ENCODE results near the gene CCDC141.
"Not testable (repeated sequence)": the region's sequence is repeated elsewhere in the genome, so short reads cannot be mapped to it uniquely, and the experiment has no call there.

CCDC141 gene

DNA sequence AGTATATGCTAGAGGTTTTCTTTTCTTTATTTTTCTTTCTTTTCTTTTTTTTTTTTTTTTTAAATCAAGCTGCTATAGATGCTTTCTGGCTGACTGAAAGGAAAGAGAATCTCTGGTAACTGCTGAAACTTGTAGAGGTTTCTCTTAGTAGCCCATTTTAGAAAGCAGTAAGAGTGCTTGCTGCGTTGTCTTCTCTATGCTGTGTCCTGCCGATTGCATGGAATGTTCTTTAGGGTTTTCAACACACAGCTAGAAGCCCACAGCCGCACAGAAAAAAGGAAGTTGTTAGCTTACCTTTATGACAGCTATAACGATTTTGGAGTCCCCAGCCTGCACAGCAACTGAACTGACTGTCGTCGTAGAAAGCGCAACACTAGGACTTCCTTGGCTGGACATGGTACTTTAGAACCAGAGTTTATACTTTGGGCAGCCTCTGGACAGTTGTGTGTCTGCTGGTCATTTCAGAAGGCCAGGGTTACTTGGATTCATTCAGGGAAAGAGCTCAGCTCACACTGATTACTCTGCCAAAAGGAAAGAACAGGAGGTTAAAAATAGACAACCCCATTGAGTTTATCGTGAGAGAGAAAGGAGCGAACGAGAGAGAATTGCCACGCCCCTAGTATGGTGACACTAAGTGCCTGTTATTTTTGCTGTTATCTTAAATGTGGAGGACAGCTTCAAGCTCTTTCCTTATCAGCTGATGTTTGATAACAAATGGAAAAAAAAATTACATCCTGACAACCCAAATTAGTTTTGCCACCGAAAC is at the start of gene CCDC141:
CCDC141 (minus strand) TSS at position 592 of the 766 bp plus-strand sequence; CDS start at position 396, 196 bp downstream.
- DNase-seq = peak; percentile 27

DNA sequence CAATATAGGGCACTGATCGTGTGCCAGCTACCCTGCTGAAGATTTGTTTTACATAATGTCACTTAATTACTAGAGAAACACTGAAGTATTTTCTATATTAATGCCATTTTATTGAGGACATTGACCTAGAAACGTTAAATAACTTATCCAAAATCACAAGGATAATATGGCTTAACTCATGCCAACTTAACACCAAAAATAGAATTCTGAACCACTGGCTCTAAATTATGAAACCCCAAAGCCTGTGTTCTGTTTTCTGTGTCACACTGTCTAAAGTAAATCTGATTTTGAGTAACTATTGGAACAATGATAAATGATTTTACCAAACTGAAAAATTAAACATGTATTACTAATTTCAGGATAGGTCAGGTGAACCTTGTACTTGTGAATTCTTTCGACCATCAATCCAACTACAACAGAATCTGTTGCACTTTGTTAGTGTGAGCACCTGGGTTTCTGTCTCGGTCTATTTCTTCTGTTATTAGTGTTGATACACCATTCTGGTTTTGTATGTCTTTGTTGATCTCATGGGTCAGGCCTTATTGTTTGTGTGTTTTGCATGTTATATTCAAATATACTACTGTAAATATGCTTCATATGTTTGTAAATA is 48.2 kb upstream of the CCDC141 start:
- DNase-seq = no peak
- no peak for ATAC-seq

More for the DNA sequence above, at the start of gene CCDC141:
- ATAC-seq = peak; percentile 67

DNA sequence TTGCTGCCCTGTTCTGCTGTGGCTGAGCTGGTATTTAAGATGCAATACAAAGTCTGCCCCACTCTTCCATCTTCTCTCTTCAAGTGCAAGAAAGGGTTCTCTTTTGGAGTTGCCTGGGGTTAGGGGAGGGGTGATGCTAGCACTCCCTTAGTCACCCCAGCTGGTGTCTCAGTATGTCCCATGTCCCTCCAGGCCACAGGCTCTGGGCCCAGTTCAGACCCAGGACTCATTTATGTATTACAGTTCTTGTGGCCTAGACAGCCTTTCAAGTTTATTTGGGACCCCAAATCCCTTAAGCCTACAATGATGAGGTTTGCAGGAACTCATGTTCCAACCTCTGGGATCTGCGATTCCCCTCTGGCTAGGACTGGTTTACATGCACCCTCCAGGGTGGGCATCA is 47.2 kb upstream of the CCDC141 start:
- no peak for DNase-seq
- ATAC-seq = no peak

DNA sequence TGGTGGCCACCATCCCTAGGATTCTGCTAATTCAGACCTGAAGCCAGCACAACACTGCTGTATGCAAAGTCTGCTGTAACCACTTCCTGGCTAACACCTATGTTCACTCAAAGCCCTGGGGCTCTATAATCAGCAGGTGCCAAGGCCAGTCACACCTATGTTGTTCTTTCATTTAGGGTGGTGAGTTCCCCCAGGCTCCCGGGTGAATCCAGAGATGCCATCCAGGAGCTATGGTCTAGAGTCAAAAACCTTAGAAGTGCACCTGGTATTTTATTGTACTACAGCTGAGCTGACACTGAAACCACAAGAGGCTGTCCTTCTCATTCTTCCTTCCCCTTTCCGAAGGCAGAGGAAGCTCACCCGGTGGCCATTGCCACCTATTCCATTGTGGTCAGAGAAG is 46.2 kb upstream of the CCDC141 start:
- DNase-seq = no peak
- ATAC-seq = peak; percentile 57

DNA sequence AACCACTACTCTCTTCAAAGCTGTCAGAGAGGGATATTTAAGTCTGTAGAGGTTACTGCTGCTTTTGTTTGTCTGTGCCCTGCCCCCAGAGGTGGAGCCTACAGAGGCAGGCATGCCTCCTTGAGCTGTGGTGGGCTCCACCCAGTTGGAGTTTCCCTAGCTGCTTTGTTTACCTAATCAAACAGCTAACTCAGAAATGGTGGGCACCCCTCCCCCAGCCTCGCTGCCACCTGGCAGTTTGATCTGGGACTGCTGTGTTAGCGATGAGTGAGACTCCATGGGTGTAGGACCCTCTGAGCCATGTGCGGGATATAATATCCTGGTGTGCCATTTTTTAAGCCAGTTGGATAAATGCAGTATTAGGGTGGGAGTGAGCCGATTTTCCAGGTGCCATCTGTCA is 43.0 kb upstream of the CCDC141 start:
- not testable (repeated sequence) for ATAC-seq, DNase-seq

- no peak for ATAC-seq
These were observed 32.8 kb upstream of the CCDC141 start for GRCh38 chr2:179082697-179083096.

GRCh38 chr2:179081954-179082353 is 32.0 kb upstream of the CCDC141 start:
- no peak for ATAC-seq
- no peak for DNase-seq

More at GRCh38 chr2:179082697-179083096, 32.8 kb upstream of the CCDC141 start:
- DNase-seq = no peak

DNA sequence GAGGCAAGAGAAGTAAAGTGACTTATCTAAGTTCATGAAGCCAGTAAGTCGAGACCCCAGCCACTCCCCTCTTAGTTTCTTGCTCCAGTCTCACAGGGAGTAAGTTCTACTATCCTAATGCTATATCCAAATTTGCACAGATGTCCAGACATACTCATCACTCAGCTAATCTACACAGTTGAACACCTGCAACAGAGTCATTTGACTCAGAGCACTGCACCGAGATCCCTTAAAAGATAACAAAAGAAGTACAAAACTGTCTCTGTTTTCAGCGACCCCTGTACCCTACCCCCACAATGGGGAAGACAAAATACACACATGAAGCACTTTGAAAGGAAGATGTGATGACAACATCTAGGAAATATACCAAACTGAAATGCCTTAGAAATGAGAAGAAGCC is 22.6 kb upstream of the CCDC141 start:
- no peak for DNase-seq
- ATAC-seq = no peak

- DNase-seq = no peak
- no peak for ATAC-seq
These were observed 21.9 kb upstream of the CCDC141 start for GRCh38 chr2:179071810-179072355.

DNA sequence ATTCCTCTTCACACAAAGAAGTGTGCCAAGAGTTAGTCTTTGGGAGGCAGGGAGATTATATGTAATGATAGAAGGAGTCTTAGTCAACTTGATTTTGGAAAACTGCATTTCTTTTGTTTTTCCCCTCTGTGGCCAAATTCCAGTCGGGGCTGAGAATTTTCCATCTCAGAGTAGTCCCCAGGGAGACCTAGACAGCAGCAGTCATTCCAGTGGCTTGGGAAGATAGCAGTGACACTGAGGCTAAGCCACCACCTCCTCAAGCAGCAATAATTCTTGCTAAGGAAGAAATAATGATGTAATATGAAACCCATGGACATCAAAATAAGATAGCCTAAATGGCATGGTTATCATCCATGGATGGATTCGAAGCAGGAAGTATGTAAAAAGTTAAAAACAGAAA is 21.0 kb upstream of the CCDC141 start:
- DNase-seq = no peak
- ATAC-seq = no peak

GRCh38 chr2:179069685-179070084 is 19.7 kb upstream of the CCDC141 start:
- ATAC-seq = no peak
- no peak for DNase-seq

GRCh38 chr2:179068991-179069643 is 19.2 kb upstream of the CCDC141 start:
- ATAC-seq = no peak

GRCh38 chr2:179059026-179059700 is 9.2 kb upstream of the CCDC141 start:
- ATAC-seq (no peak), DNase-seq (no peak)

More at GRCh38 chr2:179068991-179069643, 19.2 kb upstream of the CCDC141 start:
- no peak for DNase-seq

DNA sequence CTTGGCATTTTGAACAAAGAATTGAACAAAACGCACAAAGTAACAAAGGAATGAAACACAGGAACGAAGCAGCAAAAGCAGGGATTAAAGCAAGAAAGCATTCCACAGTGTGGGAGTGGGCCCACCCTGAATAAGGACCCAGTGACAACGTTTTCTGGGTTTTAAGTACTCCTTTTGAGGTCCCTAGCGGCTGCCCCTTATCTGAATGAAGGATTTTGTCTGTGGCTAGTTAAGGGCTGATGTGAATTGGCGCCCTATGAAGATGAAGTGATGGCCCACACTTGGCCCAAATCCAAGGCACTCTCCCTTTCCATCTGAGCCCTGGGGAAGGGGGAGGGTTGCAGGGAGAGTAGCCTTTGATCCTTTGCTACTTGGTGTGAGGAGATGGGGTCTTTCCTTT is 7.8 kb upstream of the CCDC141 start:
- DNase-seq (no peak), ATAC-seq (no peak)

GRCh38 chr2:179053568-179053967 is 3.6 kb upstream of the CCDC141 start:
- not testable (repeated sequence) for DNase-seq, ATAC-seq

- ATAC-seq (no peak), DNase-seq (no peak)
These were observed 1.3 kb upstream of the CCDC141 start for GRCh38 chr2:179051250-179051649.

DNA sequence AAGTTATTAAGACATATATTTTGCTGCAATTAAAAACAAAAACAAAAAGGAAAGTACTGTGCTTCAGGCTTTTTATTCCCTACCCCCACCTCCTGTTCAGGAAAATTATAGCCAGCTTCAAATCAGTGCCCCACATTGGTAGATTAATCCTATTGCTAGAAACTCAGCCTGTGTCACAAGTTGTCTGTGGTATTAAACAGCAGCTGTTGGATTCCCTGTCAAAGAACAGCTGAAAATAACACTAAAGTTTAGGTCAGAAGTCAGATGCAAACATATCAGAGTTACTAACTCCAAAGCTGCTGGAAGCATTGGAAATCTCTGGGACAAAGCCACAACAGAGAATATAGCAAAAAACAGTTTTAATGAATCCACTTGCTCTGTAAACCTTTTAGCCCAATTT is 818 bp upstream of the CCDC141 start:
- DNase-seq = no peak

DNA sequence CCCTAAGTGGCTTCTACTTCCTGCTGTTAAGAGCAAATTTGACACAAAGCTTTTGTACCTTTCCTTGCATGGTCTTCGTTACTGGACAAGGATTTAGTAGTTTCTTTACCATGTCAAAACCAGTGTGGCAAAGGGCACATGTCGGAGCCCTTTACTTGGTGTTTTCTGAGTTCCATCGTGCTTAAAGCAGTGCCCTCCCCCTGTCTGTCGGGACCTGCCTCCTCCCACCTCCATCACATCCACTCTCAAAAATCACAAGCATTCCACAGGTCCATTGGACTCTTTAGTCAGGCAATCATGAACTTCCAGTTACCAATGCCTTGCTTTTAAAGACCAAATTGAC is 763 bp downstream of the CCDC141 start:
- DNase-seq (peak; percentile 22), ATAC-seq (no peak)

More for the DNA sequence above, 818 bp upstream of the CCDC141 start:
- no peak for ATAC-seq

DNA sequence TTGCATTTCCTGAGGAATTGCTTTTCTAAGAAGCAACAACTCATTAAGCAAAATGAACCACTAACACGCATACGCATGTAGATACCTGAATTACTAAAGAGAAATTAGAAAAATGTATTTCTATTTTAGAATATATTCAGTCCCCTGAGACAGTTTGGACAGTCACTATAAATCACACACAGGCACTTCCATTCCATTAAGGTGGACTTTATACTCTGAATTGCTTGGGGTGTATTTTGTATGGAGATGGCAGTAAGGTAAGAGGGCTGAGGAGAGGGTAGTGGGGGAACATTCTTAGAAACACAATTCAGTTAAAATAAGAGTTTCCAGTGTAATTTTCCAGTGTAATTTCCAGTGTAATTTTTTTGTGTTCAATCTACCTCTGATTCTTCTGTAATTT is 1.8 kb downstream of the CCDC141 start:
- DNase-seq = no peak
- no peak for ATAC-seq

DNA sequence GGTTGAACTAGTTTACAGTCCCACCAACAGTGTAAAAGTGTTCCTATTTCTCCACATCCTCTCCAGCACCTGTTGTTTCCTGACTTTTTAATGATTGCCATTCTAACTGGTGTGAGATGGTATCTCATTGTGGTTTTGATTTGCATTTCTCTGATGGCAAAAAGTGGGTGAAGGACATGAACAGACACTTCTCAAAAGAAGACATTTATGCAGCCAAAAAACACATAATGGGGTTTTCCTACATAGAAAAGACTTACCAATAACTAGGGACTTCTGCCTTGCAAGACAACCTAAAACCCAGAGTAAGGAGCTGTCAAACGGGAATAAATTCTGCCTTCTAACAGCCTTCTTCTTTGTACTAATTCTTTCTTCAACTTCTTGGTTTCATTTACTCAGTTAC is 4.3 kb downstream of the CCDC141 start:
- ATAC-seq, DNase-seq: not testable (repeated sequence)

DNA sequence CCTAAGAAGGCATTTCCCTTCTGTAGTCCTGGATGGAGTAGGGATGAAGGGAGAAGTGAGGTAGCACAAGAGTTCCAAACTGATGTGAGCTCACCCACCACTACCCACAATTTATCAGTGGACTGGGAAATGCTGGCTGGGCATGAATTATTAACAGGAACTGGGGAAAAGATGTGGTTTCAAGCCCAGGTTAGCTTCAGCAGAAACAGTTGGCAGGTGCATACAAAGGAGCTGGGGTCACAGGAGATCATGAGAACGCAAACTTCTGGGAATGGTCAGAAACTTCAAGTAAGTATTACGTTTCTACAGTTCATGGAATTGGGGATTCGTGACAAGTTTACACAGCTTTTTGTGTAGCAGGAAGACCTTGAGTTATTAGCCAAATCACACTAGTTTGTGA is 5.4 kb downstream of the CCDC141 start:
- DNase-seq (no peak), ATAC-seq (no peak)

DNA sequence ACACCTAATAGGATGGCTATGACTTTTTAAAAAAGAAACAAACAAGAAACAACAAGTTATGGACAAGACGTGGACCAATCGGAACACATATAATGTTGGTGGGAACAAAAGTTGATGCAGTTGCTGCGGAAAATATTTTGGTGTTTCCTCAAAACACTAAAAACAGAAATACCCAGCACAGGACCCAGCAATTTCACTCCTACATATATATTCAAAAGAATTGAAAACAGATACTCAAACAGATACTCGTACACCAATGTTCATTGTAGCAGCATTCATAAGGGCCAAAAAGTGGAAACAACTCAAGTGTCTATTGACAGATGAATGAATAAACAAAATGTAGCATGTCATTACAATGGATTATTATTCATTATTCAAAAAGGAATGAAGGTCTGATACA is 12.1 kb downstream of the CCDC141 start:
- ATAC-seq (peak; percentile 28), DNase-seq (no peak)

All from stimulated activated naive CD8-positive, alpha-beta T cell treated with anti-CD3 and anti-CD28 coated beads, Interleukin-15, Interleukin-2, amounts not matched to agents 100 U/mL and 50 U/mL, for 24 hours (primary cell).